ENCODE data around the gene TCP1. TPM values are rescaled to one million over a fixed set of nuclear protein-coding genes. Genes with fewer than 3 reads are reported as not detected.

Gene TCP1
- total RNA-seq: 100 to 1,000 TPM; 101 to 102 TPM

DNA sequence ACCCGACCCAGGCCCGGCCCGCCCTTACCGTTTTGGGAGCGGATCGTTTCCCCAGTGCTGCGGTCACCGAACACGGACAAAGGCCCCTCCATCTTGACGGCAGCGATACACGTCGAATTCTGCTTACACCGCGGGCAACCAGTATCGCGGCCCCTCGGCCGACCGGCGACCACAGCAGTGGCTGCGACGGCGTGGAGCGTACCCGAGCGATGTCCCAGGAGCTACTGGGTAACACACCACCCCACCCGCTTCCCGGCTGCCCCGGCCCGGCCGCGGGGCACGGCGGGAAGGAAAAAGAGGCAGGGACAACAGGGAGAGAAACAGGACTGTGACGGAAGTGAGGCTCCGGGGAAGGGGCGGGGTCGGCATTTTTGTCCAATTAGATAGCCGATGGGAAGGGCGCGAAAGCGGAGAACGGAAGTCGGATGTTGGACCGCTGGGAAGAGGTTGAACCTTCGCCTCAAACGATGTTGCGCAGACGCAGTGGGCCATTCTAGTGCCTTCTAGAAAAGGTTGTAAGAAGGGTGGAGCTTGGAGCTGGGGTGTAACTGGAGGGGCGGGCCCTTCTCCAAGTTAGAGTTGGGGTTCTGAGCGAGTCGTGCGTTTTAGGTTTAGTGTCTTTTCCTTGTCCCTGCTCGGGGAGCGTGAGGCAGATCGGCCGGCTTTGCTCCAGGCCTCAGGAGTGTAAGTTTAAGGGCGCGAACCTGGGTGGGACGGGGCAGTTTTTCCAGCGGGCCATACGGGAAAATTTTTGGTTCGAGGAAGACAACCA is at the start of gene TCP1:
TCP1 (minus strand) TSS at position 226 of the 772 bp plus-strand sequence; CDS start at position 92, 134 bp downstream.
- H3K36me3 ChIP-seq: peaks cover 46% of the 10 kb centered on the region
- no peaks in the 10 kb centered on the region for H3K27me3 ChIP-seq
- TF ChIP-seq, protein P1, sequence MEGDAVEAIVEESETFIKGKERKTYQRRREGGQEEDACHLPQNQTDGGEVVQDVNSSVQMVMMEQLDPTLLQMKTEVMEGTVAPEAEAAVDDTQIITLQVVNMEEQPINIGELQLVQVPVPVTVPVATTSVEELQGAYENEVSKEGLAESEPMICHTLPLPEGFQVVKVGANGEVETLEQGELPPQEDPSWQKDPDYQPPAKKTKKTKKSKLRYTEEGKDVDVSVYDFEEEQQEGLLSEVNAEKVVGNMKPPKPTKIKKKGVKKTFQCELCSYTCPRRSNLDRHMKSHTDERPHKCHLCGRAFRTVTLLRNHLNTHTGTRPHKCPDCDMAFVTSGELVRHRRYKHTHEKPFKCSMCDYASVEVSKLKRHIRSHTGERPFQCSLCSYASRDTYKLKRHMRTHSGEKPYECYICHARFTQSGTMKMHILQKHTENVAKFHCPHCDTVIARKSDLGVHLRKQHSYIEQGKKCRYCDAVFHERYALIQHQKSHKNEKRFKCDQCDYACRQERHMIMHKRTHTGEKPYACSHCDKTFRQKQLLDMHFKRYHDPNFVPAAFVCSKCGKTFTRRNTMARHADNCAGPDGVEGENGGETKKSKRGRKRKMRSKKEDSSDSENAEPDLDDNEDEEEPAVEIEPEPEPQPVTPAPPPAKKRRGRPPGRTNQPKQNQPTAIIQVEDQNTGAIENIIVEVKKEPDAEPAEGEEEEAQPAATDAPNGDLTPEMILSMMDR (IDR thresholded peaks at IDR 0.05): no peak
- peak within 1 kb of the TSS; percentile 92 to 99 for H3K4me3 ChIP-seq
- H3K27ac ChIP-seq: peak within 1 kb of the TSS; percentile 99
- peaks cover 0 to 48% of the 10 kb centered on the region in 2 donors for H3K4me1 ChIP-seq
- no peaks in the 10 kb centered on the region for H3K9me3 ChIP-seq
- peak; percentile 100 for DNase-seq (ENCODE audit: low spot score)

DNA sequence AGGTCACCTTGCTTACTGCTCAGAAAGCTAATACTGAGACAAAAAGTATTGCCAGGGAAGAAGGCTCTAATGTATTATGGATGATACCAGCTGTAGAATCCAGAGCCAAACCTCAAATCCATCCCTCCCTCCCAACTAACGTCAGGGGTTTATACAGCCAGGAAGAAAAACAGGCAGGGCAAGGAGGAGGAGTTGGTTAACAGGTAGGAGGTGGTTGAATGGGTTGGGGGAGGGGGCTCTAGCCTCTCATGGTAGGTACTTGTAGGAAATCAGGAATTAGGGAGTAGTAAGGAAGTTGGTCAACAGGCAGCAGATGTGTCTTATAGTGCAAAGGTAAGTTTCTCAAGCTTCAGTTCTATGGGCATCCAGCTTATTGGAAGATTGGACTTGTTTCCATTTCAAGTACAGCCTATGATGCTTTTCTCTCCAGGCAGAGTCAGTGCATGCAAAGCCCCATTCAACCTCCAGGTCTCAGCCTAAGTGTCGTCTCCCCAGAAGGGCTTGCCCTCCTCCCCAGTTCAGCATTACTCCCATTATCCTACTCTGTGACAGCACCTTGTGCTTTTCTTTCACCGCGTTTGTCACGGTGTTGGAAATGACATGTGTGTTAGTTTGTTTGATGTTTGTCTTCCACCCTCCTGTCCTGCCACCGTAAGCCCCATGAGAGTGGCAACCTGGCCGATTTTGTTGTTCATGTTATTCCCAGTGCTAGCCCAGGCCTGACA is 48.8 kb upstream of the TCP1 start:
- Histone ChIP-seq H3K4me3 (no peak overlapping the region), H3K4me1 (peaks cover 0 to 15% of the 10 kb centered on the region in 2 donors), H3K27me3 (no peaks in the 10 kb centered on the region), H3K9me3 (no peaks in the 10 kb centered on the region), H3K36me3 (no peaks in the 10 kb centered on the region), H3K27ac (no peak overlapping the region)
- TF ChIP-seq, protein P1 (IDR thresholded peaks at IDR 0.05): no peak
- no peak for DNase-seq (ENCODE audit: low spot score)

GRCh38 chr6:159837511-159837910 is 48.1 kb upstream of the TCP1 start:
- DNase-seq (ENCODE audit: low spot score): no peak
- Histone ChIP-seq H3K36me3 (no peaks in the 10 kb centered on the region), H3K27me3 (no peaks in the 10 kb centered on the region), H3K9me3 (no peaks in the 10 kb centered on the region), H3K4me1 (peaks cover 0 to 15% of the 10 kb centered on the region in 2 donors), H3K27ac (peak overlapping the region in 1 of 2 donors; percentile 82), H3K4me3 (no peak overlapping the region)
- TF ChIP-seq, protein P1 (IDR thresholded peaks at IDR 0.05): no peak

DNA sequence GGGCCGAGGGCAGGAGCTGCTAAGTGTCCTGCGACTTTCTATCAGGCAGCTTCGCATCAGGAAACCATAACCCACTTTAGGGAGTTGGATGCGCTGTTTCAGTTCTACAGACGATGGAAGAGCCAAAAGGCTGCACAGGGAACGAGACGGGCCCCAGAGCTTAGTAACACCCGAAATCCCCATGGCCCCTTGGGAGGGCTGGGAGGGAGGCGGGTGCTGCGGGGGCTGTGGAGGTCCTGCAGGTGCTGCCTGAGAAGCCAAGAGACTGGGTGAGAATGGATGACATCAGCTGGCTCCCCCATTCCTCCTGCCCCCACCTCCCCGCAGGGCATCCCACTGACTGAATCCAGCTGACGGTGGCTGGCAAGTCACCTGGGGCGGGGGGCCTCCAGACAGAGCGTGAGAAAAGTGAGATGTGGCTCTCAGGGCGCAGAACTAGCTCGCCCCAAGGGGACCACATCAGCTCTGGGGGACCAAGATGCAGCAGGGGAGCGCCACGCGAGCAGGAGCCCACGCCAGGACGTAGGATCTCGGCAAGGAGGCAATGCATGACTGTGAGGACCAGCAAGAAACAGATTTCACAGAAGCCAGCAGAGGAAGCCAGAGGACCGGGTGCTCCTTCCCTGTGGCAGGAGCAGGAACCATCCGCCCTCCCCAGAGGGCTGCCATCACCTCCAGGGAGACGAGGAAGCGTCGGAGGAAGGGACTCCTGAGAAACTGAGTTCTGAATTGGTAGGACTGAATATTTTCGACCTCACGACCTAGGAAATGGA is 47.5 kb upstream of the TCP1 start:
- Histone ChIP-seq H3K27ac (peak overlapping the region; percentile 74 to 82), H3K27me3 (no peaks in the 10 kb centered on the region), H3K4me3 (peak overlapping the region; percentile 21 to 38), H3K9me3 (no peaks in the 10 kb centered on the region), H3K36me3 (no peaks in the 10 kb centered on the region), H3K4me1 (peaks cover 0 to 15% of the 10 kb centered on the region in 2 donors)
- DNase-seq (ENCODE audit: low spot score): no peak
- TF ChIP-seq, protein P1 (IDR thresholded peaks at IDR 0.05): no peak

- no peaks in the 10 kb centered on the region for H3K27me3 ChIP-seq
- DNase-seq (ENCODE audit: low spot score): no peak
- TF ChIP-seq, protein P1 (IDR thresholded peaks at IDR 0.05): no peak
- no peak overlapping the region for H3K27ac ChIP-seq
- peaks cover 0 to 30% of the 10 kb centered on the region in 2 donors for H3K4me1 ChIP-seq
- no peak overlapping the region for H3K4me3 ChIP-seq
- H3K9me3 ChIP-seq: no peaks in the 10 kb centered on the region
- H3K36me3 ChIP-seq: no peaks in the 10 kb centered on the region
Observed at GRCh38 chr6:159833997-159834603, 44.7 kb upstream of the TCP1 start.
